Stromal cell of bone marrow (primary cell): ENCODE data around the gene PLA2G3.
"Not testable (repeated sequence)": the region's sequence is repeated elsewhere in the genome, so short reads cannot be mapped to it uniquely, and the experiment has no call there.

Experiments
- DNase-seq: peaks from one replicate; pipeline ENCODE4 v3.0.0-alpha.2; 2012; ENCODE audit warnings: low read depth

PLA2G3 gene

GRCh38 chr22:31139866-31140716 lies at the start of gene PLA2G3:
PLA2G3 (minus strand) TSS chr22:31140508; CDS start chr22:31140354, 154 bp downstream.
- no peak for DNase-seq

- no peak for DNase-seq
Measured at GRCh38 chr22:31187627-31188026, 47.3 kb upstream of the PLA2G3 start.

GRCh38 chr22:31185056-31185455 lies 44.7 kb upstream of the PLA2G3 start:
- DNase-seq: no peak

GRCh38 chr22:31184015-31184414 lies 43.7 kb upstream of the PLA2G3 start:
- no peak for DNase-seq

GRCh38 chr22:31179345-31179744 lies 39.0 kb upstream of the PLA2G3 start:
- no peak for DNase-seq

- DNase-seq: no peak
Measured at GRCh38 chr22:31178859-31179258, 38.6 kb upstream of the PLA2G3 start.

GRCh38 chr22:31177420-31178162 lies 37.3 kb upstream of the PLA2G3 start:
- DNase-seq: peak; percentile 78

- no peak for DNase-seq
Measured at GRCh38 chr22:31176923-31177322, 36.6 kb upstream of the PLA2G3 start.

GRCh38 chr22:31173386-31174145 lies 33.3 kb upstream of the PLA2G3 start:
- DNase-seq: peak; percentile 63

GRCh38 chr22:31171734-31172133 lies 31.4 kb upstream of the PLA2G3 start:
- not testable (repeated sequence) for DNase-seq

- no peak for DNase-seq
Measured at GRCh38 chr22:31170971-31171370, 30.7 kb upstream of the PLA2G3 start.

- DNase-seq: no peak
Measured at GRCh38 chr22:31162015-31162765, 21.9 kb upstream of the PLA2G3 start.

- DNase-seq: no peak
Measured at GRCh38 chr22:31161386-31161785, 21.1 kb upstream of the PLA2G3 start.

- DNase-seq: no peak
Measured at GRCh38 chr22:31160328-31160978, 20.1 kb upstream of the PLA2G3 start.

- DNase-seq: no peak
Measured at GRCh38 chr22:31155422-31155821, 15.1 kb upstream of the PLA2G3 start.

- DNase-seq: no peak
Measured at GRCh38 chr22:31154975-31155374, 14.7 kb upstream of the PLA2G3 start.

GRCh38 chr22:31153357-31153756 lies 13.0 kb upstream of the PLA2G3 start:
- DNase-seq: no peak

GRCh38 chr22:31151872-31152271 lies 11.6 kb upstream of the PLA2G3 start:
- no peak for DNase-seq

GRCh38 chr22:31150615-31151014 lies 10.3 kb upstream of the PLA2G3 start:
- DNase-seq: no peak

- no peak for DNase-seq
Measured at GRCh38 chr22:31148953-31149627, 8.8 kb upstream of the PLA2G3 start.

- no peak for DNase-seq
Measured at GRCh38 chr22:31148488-31148887, 8.2 kb upstream of the PLA2G3 start.
